ENCODE measurements around the gene KCNG1.

Gene KCNG1

DNA sequence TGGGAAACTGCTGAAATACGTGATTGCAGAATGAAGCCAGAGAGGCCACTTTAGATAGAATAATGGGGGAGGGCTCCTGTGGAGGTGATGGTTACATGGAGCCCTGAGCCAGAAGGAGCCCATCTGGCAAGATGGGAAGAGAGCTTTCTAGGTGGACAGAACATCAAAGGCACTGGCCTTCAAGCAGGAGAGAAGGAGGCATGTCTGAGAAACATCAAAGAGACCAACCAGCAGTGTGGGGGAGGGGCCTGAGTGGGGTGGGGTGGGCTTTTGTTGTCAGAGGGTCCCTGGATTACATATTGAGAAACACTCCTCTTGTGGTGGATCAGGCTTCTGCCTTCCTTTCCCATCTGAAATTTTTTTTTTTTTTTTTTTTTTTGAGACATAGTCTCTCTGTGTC is 1.9 kb upstream of the KCNG1 start:
- no peak overlapping the region for H3K9ac ChIP-seq (ENCODE audit: low read depth in 1 of 2, low read length in 2 of 2)
- peaks cover 21 to 28% of the 10 kb centered on the region in 2 donors for H3K27me3 ChIP-seq (ENCODE audit: control insufficient read depth in 2 of 2, insufficient read depth in 2 of 2, low read length in 2 of 2)

DNA sequence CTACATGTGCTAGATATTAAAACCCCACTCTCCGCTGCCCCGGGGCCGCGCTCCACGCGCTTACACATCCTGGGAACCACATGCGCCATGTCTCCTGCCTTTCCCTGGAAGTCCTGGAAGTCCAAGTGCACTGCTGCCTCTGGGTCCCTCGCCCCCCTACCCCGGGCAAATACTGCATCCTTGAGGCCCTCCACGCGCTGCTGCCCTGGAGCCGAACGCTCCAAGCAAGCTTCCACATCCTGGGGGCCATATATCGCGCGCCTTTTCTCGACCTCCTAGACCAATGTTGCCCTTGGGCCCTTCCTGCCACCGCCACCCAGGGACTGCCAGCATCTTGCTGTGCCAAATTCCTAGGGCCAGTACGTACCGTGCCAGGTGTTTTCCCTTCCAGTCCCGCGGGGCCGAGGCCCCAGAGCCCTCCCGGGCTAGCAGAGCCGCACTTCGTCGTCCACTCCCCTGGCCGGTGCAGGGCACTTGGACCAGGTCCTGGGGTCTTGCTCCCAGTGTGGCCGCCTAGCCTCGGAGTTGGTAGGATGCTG is 779 bp upstream of the KCNG1 start:
- H3K4me3 ChIP-seq (ENCODE audit: low read length in 2 of 2), result peak overlapping the region; percentile 41 to 60
- H3K27ac ChIP-seq (ENCODE audit: low read depth in 2 of 2, low read length in 2 of 2), result no peak overlapping the region
- peaks cover 19 to 27% of the 10 kb centered on the region in 2 donors for H3K27me3 ChIP-seq (ENCODE audit: control insufficient read depth in 2 of 2, insufficient read depth in 2 of 2, low read length in 2 of 2)
- no peaks in the 10 kb centered on the region for H3K9me3 ChIP-seq (ENCODE audit: control insufficient read depth in 2 of 2, low read length in 2 of 2)
- no peaks in the 10 kb centered on the region for H3K36me3 ChIP-seq (ENCODE audit: control insufficient read depth in 2 of 2, insufficient read depth in 2 of 2, low read length in 2 of 2)
- H3K9ac ChIP-seq (ENCODE audit: low read depth in 1 of 2, low read length in 2 of 2), result peak overlapping the region in 1 of 2 donors; percentile 64
- peaks cover 0 to 3% of the 10 kb centered on the region in 2 donors for H3K4me1 ChIP-seq (ENCODE audit: control insufficient read depth in 2 of 2, insufficient read depth in 2 of 2, low read length in 2 of 2)

More for the DNA sequence above, 1.9 kb upstream of the KCNG1 start:
- Histone ChIP-seq H3K9me3 (ENCODE audit: control insufficient read depth in 2 of 2, low read length in 2 of 2) (no peaks in the 10 kb centered on the region), H3K4me1 (ENCODE audit: control insufficient read depth in 2 of 2, insufficient read depth in 2 of 2, low read length in 2 of 2) (peaks cover 0 to 3% of the 10 kb centered on the region in 2 donors), H3K27ac (ENCODE audit: low read depth in 2 of 2, low read length in 2 of 2) (no peak overlapping the region), H3K36me3 (ENCODE audit: control insufficient read depth in 2 of 2, insufficient read depth in 2 of 2, low read length in 2 of 2) (no peaks in the 10 kb centered on the region), H3K4me3 (ENCODE audit: low read length in 2 of 2) (no peak overlapping the region)

DNA sequence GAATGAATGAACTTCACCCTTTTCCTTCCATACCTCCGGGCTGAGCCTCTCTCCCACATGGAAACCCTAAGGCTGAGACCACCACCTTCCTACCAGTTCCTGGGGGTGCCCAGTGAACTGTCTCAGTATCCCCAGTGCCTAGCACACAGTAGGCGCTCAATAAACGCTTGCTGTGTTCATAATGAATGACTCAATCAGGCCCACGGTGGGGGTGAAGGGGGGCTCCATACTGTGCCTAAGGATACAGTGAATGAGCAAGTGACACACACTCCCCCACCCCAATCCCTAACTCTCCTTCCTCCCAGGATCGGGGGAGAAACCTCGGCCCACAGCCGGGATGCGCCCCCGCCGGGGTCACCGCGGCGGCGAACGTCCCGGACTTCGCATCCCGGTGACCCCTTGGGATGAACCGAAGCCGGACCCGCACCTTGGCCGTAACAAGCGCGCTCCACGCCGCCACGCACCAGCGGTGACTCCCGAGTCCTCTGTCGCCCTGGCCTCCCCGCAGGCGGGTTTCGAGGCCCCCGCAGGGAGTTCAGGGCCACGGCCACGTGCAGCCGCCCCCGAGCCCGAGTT is 592 bp downstream of the KCNG1 start:
- H3K36me3 ChIP-seq (ENCODE audit: control insufficient read depth in 2 of 2, insufficient read depth in 2 of 2, low read length in 2 of 2), result no peaks in the 10 kb centered on the region
- peak overlapping the region in 1 of 2 donors; percentile 68 for H3K9ac ChIP-seq (ENCODE audit: low read depth in 1 of 2, low read length in 2 of 2)
- peak overlapping the region; percentile 59 to 60 for H3K4me3 ChIP-seq (ENCODE audit: low read length in 2 of 2)
- H3K27ac ChIP-seq (ENCODE audit: low read depth in 2 of 2, low read length in 2 of 2), result no peak overlapping the region
- H3K4me1 ChIP-seq (ENCODE audit: control insufficient read depth in 2 of 2, insufficient read depth in 2 of 2, low read length in 2 of 2), result peaks cover 0 to 3% of the 10 kb centered on the region in 2 donors
- peaks cover 17 to 18% of the 10 kb centered on the region in 2 donors for H3K27me3 ChIP-seq (ENCODE audit: control insufficient read depth in 2 of 2, insufficient read depth in 2 of 2, low read length in 2 of 2)
- H3K9me3 ChIP-seq (ENCODE audit: control insufficient read depth in 2 of 2, low read length in 2 of 2), result no peaks in the 10 kb centered on the region

DNA sequence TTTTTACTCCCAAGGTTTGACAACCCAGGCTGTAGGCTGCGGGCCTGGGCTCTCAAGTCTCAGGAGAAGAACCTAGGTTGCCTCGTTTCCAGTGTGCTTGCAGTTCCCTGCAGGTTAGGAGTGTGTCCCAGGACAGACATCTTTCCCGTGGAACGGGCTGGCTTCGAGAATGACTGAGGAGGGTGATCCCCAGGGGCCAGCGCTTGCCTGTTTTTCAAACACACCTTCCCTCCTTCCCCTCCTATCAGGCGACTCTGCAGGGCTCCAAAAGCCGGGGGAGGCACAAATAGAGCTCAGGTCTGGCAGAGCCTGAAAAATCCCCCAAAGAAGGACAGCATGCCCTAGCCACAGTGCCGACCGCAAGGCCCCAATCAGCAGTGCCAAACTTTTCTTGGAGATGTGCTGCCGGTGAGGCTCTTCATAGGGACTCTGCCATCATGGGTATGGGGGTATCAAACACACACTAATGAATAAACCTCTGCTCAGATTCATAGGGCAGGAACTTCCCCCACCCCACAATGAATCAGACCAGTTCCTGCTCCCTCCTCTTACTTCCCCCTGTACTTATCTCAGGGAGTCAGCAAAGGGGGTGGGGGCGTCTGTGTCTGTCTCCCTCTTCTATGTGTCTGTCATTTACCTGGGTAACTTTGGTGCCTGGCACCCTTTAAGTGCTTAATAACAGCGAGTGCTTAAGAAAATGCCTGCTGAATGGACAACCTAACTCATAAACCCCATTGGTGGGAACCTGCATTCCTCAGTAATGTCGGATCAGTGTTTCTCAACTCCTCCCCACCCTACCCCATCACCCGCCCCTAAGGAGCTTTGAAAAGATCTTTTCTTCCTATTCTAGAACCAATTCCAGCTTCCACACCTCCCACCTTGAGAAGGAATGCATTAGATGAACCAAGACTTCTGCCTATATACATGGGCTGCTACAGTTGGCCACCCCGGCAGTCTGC is 1.6 kb downstream of the KCNG1 start:
- Histone ChIP-seq H3K9me3 (ENCODE audit: control insufficient read depth in 2 of 2, low read length in 2 of 2) (no peaks in the 10 kb centered on the region), H3K9ac (ENCODE audit: low read depth in 1 of 2, low read length in 2 of 2) (no peak overlapping the region), H3K36me3 (ENCODE audit: control insufficient read depth in 2 of 2, insufficient read depth in 2 of 2, low read length in 2 of 2) (no peaks in the 10 kb centered on the region), H3K27me3 (ENCODE audit: control insufficient read depth in 2 of 2, insufficient read depth in 2 of 2, low read length in 2 of 2) (peaks cover 16% of the 10 kb centered on the region in 2 donors), H3K4me3 (ENCODE audit: low read length in 2 of 2) (no peak overlapping the region), H3K4me1 (ENCODE audit: control insufficient read depth in 2 of 2, insufficient read depth in 2 of 2, low read length in 2 of 2) (peaks cover 0 to 3% of the 10 kb centered on the region in 2 donors), H3K27ac (ENCODE audit: low read depth in 2 of 2, low read length in 2 of 2) (no peak overlapping the region)

DNA sequence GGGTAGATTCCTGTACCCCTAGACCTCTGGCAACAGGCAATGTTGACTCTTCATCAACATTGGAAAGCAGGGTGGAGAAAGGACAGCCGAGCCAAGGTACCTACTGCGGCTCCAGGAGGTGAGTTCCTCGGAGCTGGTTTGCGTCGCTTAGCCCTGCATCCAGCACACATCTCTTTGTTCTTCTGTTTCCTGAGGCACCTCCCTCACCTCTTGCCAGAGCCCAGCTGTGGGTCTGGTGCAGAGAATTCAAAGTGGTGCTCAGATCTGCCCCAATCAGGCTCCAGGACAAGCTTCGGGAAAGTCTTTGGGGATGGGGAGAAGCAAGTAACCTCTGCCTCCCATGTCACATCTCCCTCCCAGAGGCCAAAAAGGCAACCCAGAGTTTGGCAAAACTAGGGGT is 2.2 kb downstream of the KCNG1 start:
- Histone ChIP-seq H3K9me3 (ENCODE audit: control insufficient read depth in 2 of 2, low read length in 2 of 2) (no peaks in the 10 kb centered on the region), H3K9ac (ENCODE audit: low read depth in 1 of 2, low read length in 2 of 2) (no peak overlapping the region), H3K4me3 (ENCODE audit: low read length in 2 of 2) (no peak overlapping the region), H3K27ac (ENCODE audit: low read depth in 2 of 2, low read length in 2 of 2) (no peak overlapping the region), H3K4me1 (ENCODE audit: control insufficient read depth in 2 of 2, insufficient read depth in 2 of 2, low read length in 2 of 2) (peaks cover 0 to 3% of the 10 kb centered on the region in 2 donors), H3K36me3 (ENCODE audit: control insufficient read depth in 2 of 2, insufficient read depth in 2 of 2, low read length in 2 of 2) (no peaks in the 10 kb centered on the region), H3K27me3 (ENCODE audit: control insufficient read depth in 2 of 2, insufficient read depth in 2 of 2, low read length in 2 of 2) (peaks cover 16% of the 10 kb centered on the region in 2 donors)

GRCh38 chr20:51019656-51020592 is 3.0 kb downstream of the KCNG1 start:
- H3K9me3 ChIP-seq (ENCODE audit: control insufficient read depth in 2 of 2, low read length in 2 of 2), result no peaks in the 10 kb centered on the region
- H3K4me1 ChIP-seq (ENCODE audit: control insufficient read depth in 2 of 2, insufficient read depth in 2 of 2, low read length in 2 of 2), result peaks cover 0 to 3% of the 10 kb centered on the region in 2 donors
- no peak overlapping the region for H3K27ac ChIP-seq (ENCODE audit: low read depth in 2 of 2, low read length in 2 of 2)
- no peak overlapping the region for H3K9ac ChIP-seq (ENCODE audit: low read depth in 1 of 2, low read length in 2 of 2)
- H3K4me3 ChIP-seq (ENCODE audit: low read length in 2 of 2), result no peak overlapping the region
- no peaks in the 10 kb centered on the region for H3K36me3 ChIP-seq (ENCODE audit: control insufficient read depth in 2 of 2, insufficient read depth in 2 of 2, low read length in 2 of 2)
- peaks cover 16% of the 10 kb centered on the region in 2 donors for H3K27me3 ChIP-seq (ENCODE audit: control insufficient read depth in 2 of 2, insufficient read depth in 2 of 2, low read length in 2 of 2)

- peaks cover 3 to 10% of the 10 kb centered on the region in 2 donors for H3K27me3 ChIP-seq (ENCODE audit: control insufficient read depth in 2 of 2, insufficient read depth in 2 of 2, low read length in 2 of 2)
- no peak overlapping the region for H3K27ac ChIP-seq (ENCODE audit: low read depth in 2 of 2, low read length in 2 of 2)
- no peak overlapping the region for H3K4me3 ChIP-seq (ENCODE audit: low read length in 2 of 2)
- H3K36me3 ChIP-seq (ENCODE audit: control insufficient read depth in 2 of 2, insufficient read depth in 2 of 2, low read length in 2 of 2), result no peaks in the 10 kb centered on the region
- no peaks in the 10 kb centered on the region for H3K4me1 ChIP-seq (ENCODE audit: control insufficient read depth in 2 of 2, insufficient read depth in 2 of 2, low read length in 2 of 2)
- no peak overlapping the region for H3K9ac ChIP-seq (ENCODE audit: low read depth in 1 of 2, low read length in 2 of 2)
- H3K9me3 ChIP-seq (ENCODE audit: control insufficient read depth in 2 of 2, low read length in 2 of 2), result no peaks in the 10 kb centered on the region
These were observed 5.7 kb downstream of the KCNG1 start for GRCh38 chr20:51017251-51017650.

- Histone ChIP-seq H3K27me3 (ENCODE audit: control insufficient read depth in 2 of 2, insufficient read depth in 2 of 2, low read length in 2 of 2) (peaks cover 0 to 8% of the 10 kb centered on the region in 2 donors), H3K36me3 (ENCODE audit: control insufficient read depth in 2 of 2, insufficient read depth in 2 of 2, low read length in 2 of 2) (no peaks in the 10 kb centered on the region), H3K9ac (ENCODE audit: low read depth in 1 of 2, low read length in 2 of 2) (no peak overlapping the region), H3K4me1 (ENCODE audit: control insufficient read depth in 2 of 2, insufficient read depth in 2 of 2, low read length in 2 of 2) (no peaks in the 10 kb centered on the region), H3K27ac (ENCODE audit: low read depth in 2 of 2, low read length in 2 of 2) (no peak overlapping the region), H3K9me3 (ENCODE audit: control insufficient read depth in 2 of 2, low read length in 2 of 2) (no peaks in the 10 kb centered on the region), H3K4me3 (ENCODE audit: low read length in 2 of 2) (no peak overlapping the region)
These were observed 6.4 kb downstream of the KCNG1 start for GRCh38 chr20:51016521-51016920.

DNA sequence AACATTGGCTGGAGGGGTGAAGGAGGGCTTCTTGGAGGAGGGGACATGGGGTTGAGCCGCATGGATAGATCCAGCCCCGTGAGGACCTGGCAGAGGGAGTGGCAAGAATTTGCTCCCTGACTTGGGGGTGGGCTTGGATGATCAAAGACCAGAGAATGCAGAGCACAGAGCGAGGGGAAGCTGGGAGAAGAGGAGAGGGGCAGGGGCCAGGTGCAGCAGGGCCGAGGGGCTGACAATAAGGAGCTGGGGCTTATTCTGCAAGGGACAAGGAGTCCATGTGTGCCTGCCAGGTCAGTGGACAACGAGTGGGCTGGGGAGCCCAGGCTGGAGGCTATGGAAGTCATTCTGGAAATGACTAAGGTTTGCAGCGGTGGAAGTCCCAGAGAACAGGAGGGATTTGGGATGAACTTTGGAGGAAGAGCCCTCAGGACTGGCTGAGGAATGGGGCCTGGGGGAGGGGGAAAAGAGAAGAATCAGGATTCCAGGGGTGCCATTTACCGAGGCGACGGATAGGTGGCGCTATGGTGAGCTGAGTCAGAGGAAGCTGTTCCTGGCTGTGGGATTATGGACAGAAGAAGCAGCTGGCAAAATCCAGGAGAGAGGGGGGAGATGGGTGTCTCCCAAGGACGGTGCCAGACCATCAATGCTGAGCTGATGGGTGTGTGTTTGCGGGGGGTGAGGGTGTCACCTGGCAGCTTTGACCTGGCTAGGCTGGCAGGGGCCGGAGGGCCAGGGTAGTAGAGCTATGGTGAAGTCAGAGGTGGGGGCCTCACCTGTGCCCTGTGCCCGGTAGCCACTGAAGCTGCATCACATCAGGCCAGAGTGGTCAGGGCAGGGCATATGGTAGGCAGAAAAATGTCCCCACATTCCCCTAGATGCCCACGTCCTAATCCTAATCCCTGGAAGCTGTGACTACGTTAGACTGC is 7.8 kb downstream of the KCNG1 start:
- peaks cover 0 to 5% of the 10 kb centered on the region in 2 donors for H3K27me3 ChIP-seq (ENCODE audit: control insufficient read depth in 2 of 2, insufficient read depth in 2 of 2, low read length in 2 of 2)
- H3K4me1 ChIP-seq (ENCODE audit: control insufficient read depth in 2 of 2, insufficient read depth in 2 of 2, low read length in 2 of 2), result no peaks in the 10 kb centered on the region
- H3K4me3 ChIP-seq (ENCODE audit: low read length in 2 of 2), result no peak overlapping the region
- H3K9me3 ChIP-seq (ENCODE audit: control insufficient read depth in 2 of 2, low read length in 2 of 2), result no peaks in the 10 kb centered on the region
- H3K36me3 ChIP-seq (ENCODE audit: control insufficient read depth in 2 of 2, insufficient read depth in 2 of 2, low read length in 2 of 2), result no peaks in the 10 kb centered on the region
- H3K27ac ChIP-seq (ENCODE audit: low read depth in 2 of 2, low read length in 2 of 2), result no peak overlapping the region
- H3K9ac ChIP-seq (ENCODE audit: low read depth in 1 of 2, low read length in 2 of 2), result no peak overlapping the region

Measured in mucosa of rectum (tissue), 2 donors.